RWPE1 (cell line): ENCODE data around the gene UBE2E1.

Source experiments
- CTCF ChIA-PET: fragments of 350-600 bp; sonication (Branson Sonifier 250); formaldehyde crosslinking; extraction: SDS; loops from one replicate; lab custom pipeline; 2021; lab: Yijun Ruan, JAX
- POLR2A ChIA-PET: fragments of 400-600 bp; formaldehyde crosslinking; extraction: SDS; loops from one replicate; lab custom pipeline; 2020; ENCODE audit warnings: antibody characterized with exemption; ENCODE audit not compliant: low non-redundant PET; lab: Yijun Ruan, JAX
- DNase-seq: peaks from one replicate; pipeline ENCODE4 v3.0.0; 2012; ENCODE audit warnings: low spot score
- H3K27ac ChIP-seq: fragments of 450-650 bp; 2 replicates; pipeline ENCODE4 v1.5.1; 2017
- TF ChIP-seq, protein P1 (sequence below): fragments of 450-650 bp; conservative IDR thresholded peaks from 2 replicates; pipeline ENCODE4 v1.5.1; 2017; ENCODE audit warnings: low read depth, mild to moderate bottlenecking

UBE2E1 gene

GRCh38 chr3:23785882-23786281 is 19.9 kb upstream of the UBE2E1 start:
- no peak for DNase-seq
- CTCF ChIA-PET, result no interaction called here
- TF ChIP-seq, protein P1, sequence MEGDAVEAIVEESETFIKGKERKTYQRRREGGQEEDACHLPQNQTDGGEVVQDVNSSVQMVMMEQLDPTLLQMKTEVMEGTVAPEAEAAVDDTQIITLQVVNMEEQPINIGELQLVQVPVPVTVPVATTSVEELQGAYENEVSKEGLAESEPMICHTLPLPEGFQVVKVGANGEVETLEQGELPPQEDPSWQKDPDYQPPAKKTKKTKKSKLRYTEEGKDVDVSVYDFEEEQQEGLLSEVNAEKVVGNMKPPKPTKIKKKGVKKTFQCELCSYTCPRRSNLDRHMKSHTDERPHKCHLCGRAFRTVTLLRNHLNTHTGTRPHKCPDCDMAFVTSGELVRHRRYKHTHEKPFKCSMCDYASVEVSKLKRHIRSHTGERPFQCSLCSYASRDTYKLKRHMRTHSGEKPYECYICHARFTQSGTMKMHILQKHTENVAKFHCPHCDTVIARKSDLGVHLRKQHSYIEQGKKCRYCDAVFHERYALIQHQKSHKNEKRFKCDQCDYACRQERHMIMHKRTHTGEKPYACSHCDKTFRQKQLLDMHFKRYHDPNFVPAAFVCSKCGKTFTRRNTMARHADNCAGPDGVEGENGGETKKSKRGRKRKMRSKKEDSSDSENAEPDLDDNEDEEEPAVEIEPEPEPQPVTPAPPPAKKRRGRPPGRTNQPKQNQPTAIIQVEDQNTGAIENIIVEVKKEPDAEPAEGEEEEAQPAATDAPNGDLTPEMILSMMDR, result no peak
- no peak overlapping the region for H3K27ac ChIP-seq
- POLR2A ChIA-PET, result no interaction called here

DNA sequence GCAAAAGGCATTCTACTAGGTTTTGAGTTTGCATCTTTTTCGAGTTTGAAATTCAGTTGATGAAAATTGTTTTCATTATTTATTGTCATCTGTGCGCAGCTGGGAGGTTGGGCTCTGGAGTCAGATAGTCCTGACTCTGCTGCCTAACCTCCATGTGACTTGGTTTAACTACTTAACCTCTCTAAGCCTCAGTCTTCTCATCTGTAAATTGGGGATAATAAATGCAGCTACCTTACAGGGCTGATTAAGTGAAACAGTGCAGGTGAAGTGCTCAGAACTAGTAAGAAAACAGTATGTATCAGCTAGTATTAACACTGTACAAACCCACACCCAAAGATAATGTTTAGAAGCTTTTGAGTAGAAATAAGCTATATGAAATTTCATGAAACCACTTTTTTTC is 14.1 kb upstream of the UBE2E1 start:
- POLR2A ChIA-PET, result no interaction called here
- no peak overlapping the region for H3K27ac ChIP-seq
- DNase-seq, result no peak
- CTCF ChIA-PET, result no interaction called here
- TF ChIP-seq, protein P1, result no peak

GRCh38 chr3:23793528-23794134 is 12.1 kb upstream of the UBE2E1 start:
- no peak for DNase-seq
- H3K27ac ChIP-seq, result no peak overlapping the region
- CTCF ChIA-PET, result interaction anchor here (0.6 kb wide), 1 partner anchor 16 kb away, joined by 4 read pairs; no protein-coding TSS in a partner anchor
- TF ChIP-seq, protein P1, result no peak
- POLR2A ChIA-PET, result no interaction called here

DNA sequence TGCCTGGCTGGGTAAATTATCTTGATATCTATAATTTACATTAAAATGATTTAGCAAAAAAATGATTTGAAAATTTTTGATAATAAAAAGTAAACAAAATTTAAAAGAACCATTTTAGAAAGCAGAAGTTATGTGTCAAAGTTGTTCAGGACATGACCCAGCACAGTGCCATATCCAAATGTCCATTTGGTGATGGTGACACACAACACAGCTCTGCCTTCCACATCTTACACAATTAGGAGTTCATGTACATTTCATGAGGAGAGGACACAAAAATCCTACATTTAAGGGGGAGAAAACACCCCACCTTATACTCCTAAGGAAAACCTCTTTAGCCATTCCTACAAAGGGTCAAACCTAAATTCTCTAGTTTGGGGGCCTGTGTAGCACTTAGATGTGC is 10.7 kb upstream of the UBE2E1 start:
- ChIA-PET CTCF (no interaction called here), POLR2A (no interaction called here)
- DNase-seq, result no peak
- H3K27ac ChIP-seq, result no peak overlapping the region
- TF ChIP-seq, protein P1, result no peak

GRCh38 chr3:23796518-23796917 is 9.2 kb upstream of the UBE2E1 start:
- no peak for DNase-seq
- peak overlapping the region; percentile 42 for H3K27ac ChIP-seq
- TF ChIP-seq, protein P1, result no peak
- POLR2A ChIA-PET, result no interaction called here
- CTCF ChIA-PET, result no interaction called here

DNA sequence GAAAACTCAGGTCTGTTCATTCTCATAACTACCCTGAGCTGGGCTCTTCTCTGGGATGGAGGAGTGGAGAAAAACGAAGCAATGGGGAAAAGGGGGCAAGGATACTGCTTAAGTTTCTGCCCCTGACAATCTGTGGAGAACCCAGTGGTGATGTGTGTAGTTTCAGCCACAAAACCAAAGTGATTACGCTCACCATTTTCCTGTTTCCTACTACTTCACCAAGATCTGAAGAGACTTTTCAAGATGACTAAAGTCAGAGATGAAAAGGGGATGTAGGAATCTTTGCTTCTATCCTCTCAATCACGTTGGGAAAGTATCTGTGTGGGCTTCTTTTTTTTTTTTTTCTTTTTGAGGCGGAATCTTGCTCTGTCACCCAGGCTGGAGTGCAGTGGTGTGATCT is 8.3 kb upstream of the UBE2E1 start:
- TF ChIP-seq, protein P1, result no peak
- ChIA-PET POLR2A (no interaction called here), CTCF (no interaction called here)
- H3K27ac ChIP-seq, result no peak overlapping the region
- DNase-seq, result no peak

DNA sequence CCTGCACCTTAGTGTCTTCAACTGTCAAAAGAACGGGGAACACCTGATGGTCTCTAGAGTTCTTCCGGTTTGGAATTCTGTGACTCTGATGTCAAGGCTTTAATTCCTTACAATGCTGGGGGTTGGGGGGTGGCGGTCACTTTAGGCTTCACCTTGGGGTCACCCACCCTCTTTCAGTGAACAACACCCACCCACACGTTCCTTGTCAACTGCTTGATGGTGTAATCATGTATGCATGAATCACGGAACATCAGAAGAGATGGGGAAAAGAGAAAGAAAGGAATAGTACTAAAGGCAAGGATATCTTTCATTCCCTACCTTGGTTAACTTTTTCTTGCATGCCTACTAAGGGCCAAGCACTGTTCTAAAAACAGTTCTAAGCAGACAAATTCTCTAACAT is 7.3 kb upstream of the UBE2E1 start:
- TF ChIP-seq, protein P1, result no peak
- CTCF ChIA-PET, result interaction anchor here (0.7 kb wide), 1 partner anchor 327 kb away, joined by 4 read pairs; no protein-coding TSS in a partner anchor
- no peak overlapping the region for H3K27ac ChIP-seq
- DNase-seq, result no peak
- POLR2A ChIA-PET, result no interaction called here
